ENCODE data around the gene TAOK1. TPM values are rescaled to one million over a fixed set of nuclear protein-coding genes. Genes with fewer than 3 reads are reported as not detected.
A peak's percentile ranks its signal among the peaks of the same experiment; 100 is the strongest.

TAOK1 gene
- total RNA-seq, 1 donor from 2014 or later, result 89.1 TPM

- H3K9me3 Mint-ChIP-seq (ENCODE audit: low read depth), result no peaks in the 10 kb centered on the region
- H3K4me3 Mint-ChIP-seq (ENCODE audit: low read depth), result no peak overlapping the region
- peaks cover 26% of the 10 kb centered on the region for H3K36me3 Mint-ChIP-seq (ENCODE audit: insufficient read depth)
- H3K27ac Mint-ChIP-seq, result no peak overlapping the region
- TF ChIP-seq CTCF (IDR thresholded peaks at IDR 0.05; ENCODE audit: unreplicated experiment), result no peak
- DNase-seq (ENCODE audit: low spot score, unreplicated experiment), result no peak
- H3K4me1 Mint-ChIP-seq (ENCODE audit: low read depth), result peaks cover 7% of the 10 kb centered on the region
- no peaks in the 10 kb centered on the region for H3K27me3 Mint-ChIP-seq
These were observed 153.9 kb downstream of the TAOK1 start for GRCh38 chr17:29544066-29544465.

- Mint-ChIP-seq H3K36me3 (ENCODE audit: insufficient read depth) (peaks cover 22% of the 10 kb centered on the region), H3K27me3 (no peaks in the 10 kb centered on the region), H3K9me3 (ENCODE audit: low read depth) (no peaks in the 10 kb centered on the region), H3K4me3 (ENCODE audit: low read depth) (no peak overlapping the region), H3K27ac (no peak overlapping the region), H3K4me1 (ENCODE audit: low read depth) (peaks cover 7% of the 10 kb centered on the region)
- no peak for TF ChIP-seq CTCF (IDR thresholded peaks at IDR 0.05; ENCODE audit: unreplicated experiment)
- no peak for DNase-seq (ENCODE audit: low spot score, unreplicated experiment)
These were observed 155.9 kb downstream of the TAOK1 start for GRCh38 chr17:29546085-29546484.

GRCh38 chr17:29546830-29547229 lies 156.7 kb downstream of the TAOK1 start:
- no peaks in the 10 kb centered on the region for H3K9me3 Mint-ChIP-seq (ENCODE audit: low read depth)
- TF ChIP-seq CTCF (IDR thresholded peaks at IDR 0.05; ENCODE audit: unreplicated experiment), result no peak
- no peaks in the 10 kb centered on the region for H3K27me3 Mint-ChIP-seq
- peaks cover 7% of the 10 kb centered on the region for H3K4me1 Mint-ChIP-seq (ENCODE audit: low read depth)
- H3K27ac Mint-ChIP-seq, result peak overlapping the region; percentile 41
- H3K36me3 Mint-ChIP-seq (ENCODE audit: insufficient read depth), result peaks cover 22% of the 10 kb centered on the region
- DNase-seq (ENCODE audit: low spot score, unreplicated experiment), result no peak
- no peak overlapping the region for H3K4me3 Mint-ChIP-seq (ENCODE audit: low read depth)

- Mint-ChIP-seq H3K4me3 (ENCODE audit: low read depth) (no peak overlapping the region), H3K27me3 (peaks cover 2% of the 10 kb centered on the region), H3K36me3 (ENCODE audit: insufficient read depth) (peaks cover 8% of the 10 kb centered on the region), H3K27ac (no peak overlapping the region), H3K4me1 (ENCODE audit: low read depth) (no peaks in the 10 kb centered on the region), H3K9me3 (ENCODE audit: low read depth) (no peaks in the 10 kb centered on the region)
- DNase-seq (ENCODE audit: low spot score, unreplicated experiment), result no peak
- no peak for TF ChIP-seq CTCF (IDR thresholded peaks at IDR 0.05; ENCODE audit: unreplicated experiment)
These were observed 159.2 kb downstream of the TAOK1 start for GRCh38 chr17:29549177-29549923.

- Mint-ChIP-seq H3K27me3 (peaks cover 40% of the 10 kb centered on the region), H3K27ac (peak overlapping the region; percentile 41), H3K4me3 (ENCODE audit: low read depth) (no peak overlapping the region), H3K4me1 (ENCODE audit: low read depth) (peaks cover 22% of the 10 kb centered on the region), H3K9me3 (ENCODE audit: low read depth) (no peaks in the 10 kb centered on the region), H3K36me3 (ENCODE audit: insufficient read depth) (no peaks in the 10 kb centered on the region)
- TF ChIP-seq CTCF (IDR thresholded peaks at IDR 0.05; ENCODE audit: unreplicated experiment), result no peak
- peak; percentile 23 for DNase-seq (ENCODE audit: low spot score, unreplicated experiment)
These were observed 165.7 kb downstream of the TAOK1 start for GRCh38 chr17:29555840-29556239.

Measured in progenitor cell of endocrine pancreas (in vitro differentiated cells).